COR-L47 (cell line): ENCODE results near the gene GAS7.

Source experiments
- DNase-seq: peaks from one replicate; lab custom pipeline; 2025; lab: John Stamatoyannopoulos, UW

Gene GAS7

GRCh38 chr17:10171581-10171981 lies 26.8 kb downstream of the GAS7 start:
- no peak for DNase-seq

GRCh38 chr17:10171122-10171571 lies 27.3 kb downstream of the GAS7 start:
- DNase-seq = no peak

GRCh38 chr17:10170233-10170632 lies 28.2 kb downstream of the GAS7 start:
- DNase-seq = no peak

- DNase-seq = no peak
Observed at GRCh38 chr17:10169290-10169689, 29.1 kb downstream of the GAS7 start.

GRCh38 chr17:10166176-10166935 lies 32.0 kb downstream of the GAS7 start:
- DNase-seq = no peak

DNA sequence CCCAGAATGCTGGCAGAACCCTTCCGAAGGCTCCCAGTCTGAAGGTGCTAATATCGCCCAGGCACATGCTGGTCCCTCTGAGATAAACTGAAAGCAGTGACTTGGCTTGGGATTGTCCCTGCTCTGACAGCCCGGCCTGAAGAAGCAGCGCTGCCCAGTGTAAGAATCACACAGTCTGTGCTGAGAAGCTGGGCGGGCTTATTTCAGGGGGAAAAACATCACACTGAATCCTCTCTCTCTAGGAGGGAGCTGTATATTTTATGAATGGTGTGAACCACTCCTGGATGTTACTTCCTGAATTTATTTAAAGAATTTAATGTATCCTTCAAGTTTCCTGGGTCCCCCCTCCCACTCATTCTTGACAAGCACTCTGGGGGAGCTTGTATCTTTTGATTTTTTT lies 36.3 kb downstream of the GAS7 start:
- DNase-seq = no peak

DNA sequence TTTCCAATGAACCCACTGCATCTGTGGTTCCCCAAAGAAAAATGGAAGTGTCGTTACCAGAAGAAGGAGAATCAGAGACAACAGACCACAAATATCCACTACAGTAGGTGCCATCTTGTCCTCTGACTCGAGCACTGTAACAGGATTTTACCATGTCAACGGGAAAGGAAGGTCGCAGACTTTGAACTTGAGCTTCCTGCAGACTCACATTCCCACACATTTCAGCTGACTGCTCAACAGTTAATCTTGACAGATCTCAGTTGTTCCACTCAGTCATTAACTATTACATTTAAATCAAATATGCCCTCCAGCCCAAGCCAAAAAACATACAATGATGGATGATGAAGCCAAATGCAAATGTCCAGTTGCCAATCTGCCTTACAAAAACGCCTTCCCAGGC lies 37.0 kb downstream of the GAS7 start:
- no peak for DNase-seq

DNA sequence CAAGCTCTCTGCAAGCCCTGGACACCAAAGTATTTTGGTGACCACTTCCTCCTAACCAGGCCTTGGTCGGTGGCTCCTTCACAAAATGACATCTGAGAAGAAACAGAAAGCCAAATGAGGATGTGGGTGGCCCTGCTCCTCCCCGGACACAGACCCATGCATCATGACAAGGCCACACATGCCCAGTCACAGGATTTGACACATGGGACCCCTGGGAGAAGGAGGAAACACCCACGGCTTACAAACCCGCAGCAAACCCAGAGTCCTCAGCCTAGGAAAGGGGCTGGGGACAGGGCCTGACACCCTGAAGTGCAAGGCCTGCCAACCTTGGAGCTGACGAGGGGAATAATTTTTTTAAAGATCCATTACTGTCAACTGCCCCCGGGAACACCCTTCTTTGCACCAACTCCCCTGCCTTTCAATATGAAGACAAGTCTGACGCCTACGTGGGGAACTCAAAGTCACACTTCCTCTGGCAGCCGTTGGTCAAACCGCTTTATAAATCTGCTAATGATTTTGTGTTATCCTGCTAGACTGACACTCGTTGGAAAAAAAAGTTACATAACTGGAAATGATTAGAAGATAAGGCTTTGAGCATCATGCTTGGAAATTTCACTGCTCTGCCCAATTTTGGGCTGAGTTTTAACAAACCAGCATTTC lies 41.3 kb downstream of the GAS7 start:
- DNase-seq = no peak

- no peak for DNase-seq
Observed at GRCh38 chr17:10156599-10156947, 41.8 kb downstream of the GAS7 start.

- DNase-seq = no peak
Observed at GRCh38 chr17:10156077-10156435, 42.4 kb downstream of the GAS7 start.

GRCh38 chr17:10155371-10156076 lies 42.9 kb downstream of the GAS7 start:
- no peak for DNase-seq

DNA sequence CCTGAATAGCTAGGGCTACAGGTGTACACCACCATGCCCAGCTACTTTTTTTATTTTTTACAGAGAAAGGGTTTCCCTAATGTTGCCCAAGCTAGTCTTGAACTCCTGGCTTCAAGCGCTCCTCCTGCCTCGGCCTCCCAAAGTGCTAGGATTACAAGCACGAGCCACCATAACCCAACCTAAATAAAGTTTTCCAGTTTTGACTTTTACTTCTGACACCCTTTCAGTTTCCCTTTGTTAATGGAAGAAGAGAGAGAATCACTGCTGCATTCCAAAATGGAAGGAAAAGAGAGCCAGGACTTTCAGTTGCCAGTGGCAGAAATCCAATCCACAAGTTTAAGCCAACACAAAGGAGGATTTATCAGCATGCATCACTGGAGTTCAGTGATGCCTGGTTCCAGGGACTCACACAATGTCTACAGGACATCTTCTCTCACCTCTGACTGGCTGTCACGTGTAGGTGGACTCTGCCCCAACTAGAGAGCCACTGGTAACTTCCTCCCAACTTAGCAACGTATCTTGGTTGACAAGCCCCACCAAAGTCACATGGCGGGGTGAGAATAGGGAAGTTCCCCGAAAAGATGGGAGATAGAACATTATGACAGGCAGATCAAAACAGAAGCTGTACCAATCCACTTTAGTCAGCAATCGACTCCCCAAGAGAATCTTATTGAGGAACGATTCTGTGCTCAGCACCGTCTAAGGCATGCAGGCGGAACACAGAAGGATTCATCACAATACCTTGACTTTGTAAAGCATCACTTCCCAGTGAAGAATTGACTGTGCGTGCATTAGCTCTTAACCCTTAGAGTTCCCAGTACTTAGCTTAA lies 46.5 kb downstream of the GAS7 start:
- no peak for DNase-seq

DNA sequence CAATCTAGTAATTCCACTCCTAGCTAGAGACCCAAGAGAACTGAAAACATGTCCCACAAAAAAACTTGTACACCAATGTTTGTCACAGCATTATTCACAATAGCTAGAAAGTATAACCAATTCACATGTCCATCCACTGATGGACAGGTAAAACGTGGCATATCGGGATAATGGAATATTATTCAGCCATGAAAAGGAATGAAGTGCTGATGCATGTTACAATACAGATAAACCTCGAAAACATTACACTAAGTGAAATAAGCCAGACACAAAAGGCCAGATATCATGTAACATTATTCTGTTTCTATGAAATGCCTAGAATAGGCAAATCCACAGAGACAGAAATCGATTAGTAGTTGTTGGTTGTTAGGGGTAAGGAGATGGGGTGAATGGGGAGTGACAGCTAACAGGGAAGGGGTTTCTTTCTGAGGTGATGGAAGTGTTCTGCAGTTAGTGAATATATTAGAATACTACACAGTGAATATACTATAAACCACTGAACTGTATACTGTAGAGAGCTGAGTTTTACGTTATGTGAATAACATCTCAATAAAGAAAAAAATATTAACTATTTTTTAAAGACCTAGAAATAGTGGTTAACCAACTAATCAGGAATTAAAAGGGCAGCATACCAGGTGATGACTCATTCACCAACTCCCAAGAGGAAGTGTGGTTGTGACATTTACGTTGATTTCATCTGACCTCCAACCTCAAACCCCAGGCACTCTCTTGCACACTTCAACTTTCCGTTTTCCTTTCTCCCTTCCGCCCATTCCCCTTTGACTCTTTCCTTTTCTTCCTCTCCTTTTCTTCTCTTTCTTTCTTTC lies 48.6 kb downstream of the GAS7 start:
- DNase-seq = no peak

DNA sequence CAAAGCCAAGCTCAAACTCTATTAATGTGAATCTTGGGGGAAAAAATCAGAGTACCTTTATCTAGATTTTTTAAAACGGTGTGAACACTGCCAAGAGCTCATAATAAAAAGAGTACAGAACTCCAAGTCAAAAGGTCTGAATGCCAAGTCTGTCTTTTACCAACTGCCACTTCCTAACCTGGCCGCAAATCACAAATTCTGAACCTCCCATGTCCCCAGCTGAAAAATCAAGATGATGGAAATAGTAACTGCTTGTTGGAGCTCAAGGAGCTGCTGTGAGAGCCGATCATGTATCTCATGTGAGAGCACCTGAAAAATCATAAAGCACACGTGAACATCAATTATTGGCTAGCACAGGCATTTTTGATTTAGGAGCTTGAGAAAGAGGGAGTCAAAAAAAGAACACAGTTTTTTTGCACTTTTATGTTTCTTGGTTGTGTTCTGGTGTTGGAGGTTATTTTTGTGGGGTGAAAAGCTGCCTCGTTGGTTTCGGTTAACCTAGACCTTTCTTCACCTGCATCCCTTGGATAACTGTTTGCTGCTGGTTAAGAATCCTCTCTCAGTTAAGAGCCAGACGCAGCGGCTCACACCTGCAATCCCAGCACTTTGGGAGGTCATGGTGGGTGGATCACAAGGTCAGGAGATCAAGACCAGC lies 50.5 kb downstream of the GAS7 start:
- DNase-seq = no peak

DNA sequence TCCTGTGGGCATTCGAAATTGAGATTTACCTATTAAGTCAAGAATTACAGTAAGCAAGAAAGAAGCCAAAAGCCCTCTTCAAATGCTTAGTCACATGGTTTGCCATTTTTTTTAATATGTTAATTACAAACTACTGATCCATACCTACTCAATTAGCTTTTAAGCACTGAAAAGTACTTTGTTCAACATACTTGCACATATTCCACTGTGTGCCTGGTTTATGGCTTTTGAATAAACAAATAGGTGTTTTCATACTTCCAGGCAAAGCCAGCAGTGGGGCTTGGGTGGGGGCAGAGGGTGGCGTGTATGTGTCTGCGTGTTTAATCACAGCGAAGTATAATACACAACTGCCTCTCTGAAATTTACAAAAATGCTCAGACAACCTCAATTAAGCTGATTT lies 51.4 kb downstream of the GAS7 start:
- DNase-seq = no peak

DNA sequence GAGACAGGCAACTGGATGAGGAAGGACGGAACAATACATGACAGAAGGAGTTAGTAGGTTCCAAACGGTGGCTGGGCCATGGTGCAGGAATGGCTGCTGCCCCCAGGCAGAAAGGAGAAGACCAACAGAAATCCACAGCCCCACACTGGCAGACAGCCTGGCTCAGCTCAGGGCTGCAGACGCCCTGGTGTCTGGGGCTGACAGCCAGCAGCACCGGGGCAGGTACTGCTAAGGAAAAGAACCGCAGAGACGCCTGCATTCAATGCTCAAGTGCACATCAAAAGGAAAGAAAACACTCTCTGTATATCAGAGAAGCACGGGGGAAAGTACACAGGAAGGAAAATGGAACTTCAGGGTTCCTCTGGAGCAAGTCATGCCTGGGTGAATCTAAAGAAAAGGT lies 53.4 kb downstream of the GAS7 start:
- no peak for DNase-seq

DNA sequence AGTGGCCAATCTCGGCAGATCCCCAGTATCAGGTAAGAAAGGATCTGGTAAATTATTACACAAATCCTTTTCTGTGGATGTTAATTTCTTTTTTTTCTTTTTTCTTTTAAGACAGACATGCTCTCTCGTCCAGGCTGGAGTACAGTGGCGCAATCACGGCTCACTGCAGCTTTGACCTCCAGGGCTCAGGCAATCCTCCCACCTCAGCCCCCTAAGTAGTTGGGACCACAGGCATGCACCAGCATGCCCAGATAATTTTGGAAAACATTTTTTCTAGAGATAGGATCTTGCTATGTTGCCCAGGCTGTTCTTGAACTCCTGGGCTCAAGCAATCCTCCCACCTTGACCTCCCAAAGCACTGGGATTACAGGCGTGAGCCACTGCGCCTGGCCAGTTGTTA lies 54.0 kb downstream of the GAS7 start:
- no peak for DNase-seq

DNA sequence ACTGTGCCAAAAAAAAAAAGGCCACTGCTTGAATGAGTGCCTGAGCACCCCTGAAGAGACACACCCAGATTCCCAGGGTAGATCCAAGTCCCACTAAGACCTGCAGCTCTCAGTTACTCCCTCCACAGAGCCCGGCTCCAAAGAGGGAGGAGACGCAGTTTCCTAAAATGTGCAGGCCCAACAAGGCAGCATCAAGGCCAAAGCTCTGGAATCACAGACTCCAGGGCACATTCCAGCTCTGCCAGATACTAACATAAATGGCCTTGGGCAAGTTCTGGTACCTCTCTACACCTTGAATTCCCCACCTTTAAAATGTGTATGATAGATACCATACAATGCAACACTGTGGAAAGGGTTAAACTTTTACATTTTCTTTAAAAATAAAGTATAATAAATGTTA lies 57.0 kb downstream of the GAS7 start:
- DNase-seq = no peak

DNA sequence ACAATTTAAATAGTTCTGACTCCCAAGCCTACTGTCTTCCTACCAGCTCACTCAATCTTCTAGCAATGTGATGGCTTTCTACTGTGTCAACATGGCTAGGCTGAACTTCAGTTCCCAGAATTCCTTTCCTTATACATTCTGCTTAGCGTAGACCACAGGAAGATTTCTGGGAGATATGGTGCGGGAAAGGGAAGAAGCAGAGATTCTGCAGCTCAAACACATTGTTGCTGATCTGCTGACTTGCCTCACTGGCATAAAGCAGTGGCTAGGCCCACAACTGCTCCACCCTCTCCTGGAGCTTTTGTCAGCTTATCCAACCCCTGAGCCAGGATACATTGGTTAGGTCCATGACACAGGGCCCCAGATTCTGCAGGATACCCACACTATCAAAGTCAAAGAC lies 58.8 kb downstream of the GAS7 start:
- no peak for DNase-seq

DNA sequence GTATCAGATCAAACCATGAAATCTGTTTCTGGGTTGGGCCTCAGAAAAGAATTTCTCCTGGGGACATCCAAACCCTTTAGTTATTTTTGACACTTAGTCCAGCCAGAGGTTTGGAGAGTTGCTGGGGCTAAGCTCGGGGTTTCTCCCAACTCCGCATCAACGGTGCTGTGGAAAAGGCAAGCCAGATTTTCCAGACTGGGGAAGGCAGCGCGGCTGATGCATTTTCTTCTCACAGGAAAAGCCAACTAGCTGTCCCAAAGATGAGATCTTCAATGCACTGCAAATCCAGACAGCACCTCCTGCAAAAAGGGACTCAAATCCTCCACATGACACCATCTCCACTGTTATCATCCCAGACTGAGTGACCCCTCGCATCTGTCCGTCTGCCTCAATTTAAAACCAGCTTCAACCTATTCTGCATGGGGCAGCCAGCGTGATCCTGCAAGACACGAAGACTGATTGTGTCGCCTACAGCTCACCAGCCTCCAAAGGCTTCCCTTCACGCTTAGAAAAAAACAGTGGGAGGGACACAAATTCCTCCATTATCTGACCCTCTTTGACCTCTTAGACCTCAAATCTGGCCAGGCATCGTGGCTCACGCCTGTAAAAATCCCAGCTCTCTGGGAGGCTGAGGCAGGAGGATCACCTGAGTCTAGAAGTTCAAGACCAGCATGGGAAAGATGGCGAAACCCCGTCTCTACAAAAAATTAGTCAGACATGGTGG lies 62.0 kb downstream of the GAS7 start:
- no peak for DNase-seq
